Fibroblast of villous mesenchyme (primary cell): ENCODE data around the gene C2orf68. TPM values are rescaled to one million over a fixed set of nuclear protein-coding genes. Genes with fewer than 3 reads are reported as not detected.
A peak's percentile ranks its signal among the peaks of the same experiment; 100 is the strongest.

Experiments
- DNase-seq: peaks from one replicate; pipeline ENCODE4 v3.0.0-alpha.2; 2010; ENCODE audit warnings: low read depth
- H3K4me3 ChIP-seq: 2 replicates; pipeline ENCODE4 v1.5.1; 2011; ENCODE audit warnings: low read depth, mild to moderate bottlenecking, low read length
- total RNA-seq: library from RNA; depleted of rRNA; stranded (reverse); fragments of >200 nt; gene quantifications from 2 replicates; pipeline ENCODE4 v1.2.3, GENCODE V29; 2012
- TF ChIP-seq, protein P1 (sequence below): IDR thresholded peaks from 2 replicates; pipeline ENCODE4 v1.5.1; 2012; ENCODE audit warnings: low read depth, mild to moderate bottlenecking, low read length; ENCODE audit not compliant: insufficient read depth

The C2orf68 gene
- total RNA-seq, 1 donor: 26.8 TPM

DNA sequence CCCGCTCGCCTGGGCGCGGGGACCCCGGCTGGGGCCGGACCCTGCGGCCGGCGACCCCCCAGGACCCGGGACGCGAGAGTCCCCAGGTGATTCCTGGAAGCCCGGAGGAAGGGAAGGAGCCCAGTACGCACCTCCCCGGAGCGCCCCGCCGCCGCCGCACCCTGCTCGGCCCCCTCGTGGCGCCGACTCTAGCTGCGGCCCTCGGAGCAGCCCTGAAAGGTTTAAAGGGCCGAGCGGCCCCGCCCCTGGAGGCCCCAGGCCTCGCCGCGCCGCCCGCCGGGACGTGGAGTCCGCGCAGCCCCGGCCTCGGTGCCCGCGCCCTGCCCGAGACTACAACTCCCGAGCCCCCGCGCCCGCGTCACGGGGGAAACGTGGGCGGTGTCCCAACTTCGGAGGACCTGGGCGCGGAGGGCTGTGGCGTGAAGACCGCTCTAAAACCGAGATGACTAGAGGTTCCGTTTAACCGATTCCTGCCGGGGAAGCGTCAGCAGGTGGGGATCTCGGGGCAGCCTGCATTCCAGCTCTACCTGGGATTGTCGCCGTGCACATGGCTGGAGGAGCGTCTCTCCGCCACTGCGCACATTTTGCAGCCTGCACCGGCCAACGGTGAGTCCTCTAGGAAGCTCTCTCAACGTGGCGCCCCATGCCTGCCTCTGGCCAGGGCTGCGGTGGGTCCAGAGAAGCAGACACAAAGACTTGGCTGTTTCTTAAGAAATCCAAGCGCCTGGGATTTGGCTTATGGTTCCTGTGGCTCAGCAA is 9.2 kb downstream of the C2orf68 start, which contains the start of gene TMEM150A:
TMEM150A (minus strand) TSS at position 223 of the 759 bp plus-strand sequence. CDS start 750 bp downstream, outside the sequence.
- peak within 1 kb of the TSS; percentile 97 for H3K4me3 ChIP-seq
- TF ChIP-seq, protein P1, sequence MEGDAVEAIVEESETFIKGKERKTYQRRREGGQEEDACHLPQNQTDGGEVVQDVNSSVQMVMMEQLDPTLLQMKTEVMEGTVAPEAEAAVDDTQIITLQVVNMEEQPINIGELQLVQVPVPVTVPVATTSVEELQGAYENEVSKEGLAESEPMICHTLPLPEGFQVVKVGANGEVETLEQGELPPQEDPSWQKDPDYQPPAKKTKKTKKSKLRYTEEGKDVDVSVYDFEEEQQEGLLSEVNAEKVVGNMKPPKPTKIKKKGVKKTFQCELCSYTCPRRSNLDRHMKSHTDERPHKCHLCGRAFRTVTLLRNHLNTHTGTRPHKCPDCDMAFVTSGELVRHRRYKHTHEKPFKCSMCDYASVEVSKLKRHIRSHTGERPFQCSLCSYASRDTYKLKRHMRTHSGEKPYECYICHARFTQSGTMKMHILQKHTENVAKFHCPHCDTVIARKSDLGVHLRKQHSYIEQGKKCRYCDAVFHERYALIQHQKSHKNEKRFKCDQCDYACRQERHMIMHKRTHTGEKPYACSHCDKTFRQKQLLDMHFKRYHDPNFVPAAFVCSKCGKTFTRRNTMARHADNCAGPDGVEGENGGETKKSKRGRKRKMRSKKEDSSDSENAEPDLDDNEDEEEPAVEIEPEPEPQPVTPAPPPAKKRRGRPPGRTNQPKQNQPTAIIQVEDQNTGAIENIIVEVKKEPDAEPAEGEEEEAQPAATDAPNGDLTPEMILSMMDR: peak; percentile 31
- DNase-seq: peak; percentile 91

DNA sequence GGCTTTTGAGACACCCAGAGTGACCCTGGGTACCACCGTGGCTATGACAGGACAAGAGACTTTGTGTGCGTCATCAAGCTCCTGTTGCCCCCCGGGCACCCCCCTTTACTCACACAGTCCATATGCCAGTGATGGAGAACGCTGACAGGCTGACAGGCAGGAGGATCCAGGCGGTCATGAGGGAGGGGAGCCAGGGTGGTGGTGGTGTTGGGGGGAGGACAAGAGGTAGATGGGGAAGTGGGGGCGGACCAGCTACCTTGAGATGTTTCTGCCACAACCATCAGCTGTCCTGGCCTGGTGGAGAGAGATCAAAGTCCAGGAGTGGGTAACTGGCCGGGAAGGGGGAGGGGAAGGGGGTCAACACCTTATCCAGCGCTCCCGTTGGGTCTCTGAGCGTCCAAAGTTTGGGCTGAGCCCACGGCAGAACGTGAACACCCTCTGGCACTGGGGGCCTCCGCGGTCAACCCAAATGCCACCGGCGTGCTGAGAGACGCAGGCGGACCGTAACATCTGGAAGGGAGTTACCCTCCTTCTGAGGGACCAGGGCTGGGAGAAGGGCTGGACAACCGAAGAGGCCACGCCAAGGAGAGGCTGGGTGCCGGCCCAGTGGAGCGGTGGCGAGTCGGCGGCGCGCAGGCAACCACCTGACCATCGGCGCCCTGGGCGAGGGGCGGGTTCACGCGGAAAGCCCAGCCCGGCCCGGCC is 9.9 kb downstream of the C2orf68 start:
- peak; percentile 64 for DNase-seq
- peak overlapping the region; percentile 97 for H3K4me3 ChIP-seq
- TF ChIP-seq, protein P1: no peak

DNA sequence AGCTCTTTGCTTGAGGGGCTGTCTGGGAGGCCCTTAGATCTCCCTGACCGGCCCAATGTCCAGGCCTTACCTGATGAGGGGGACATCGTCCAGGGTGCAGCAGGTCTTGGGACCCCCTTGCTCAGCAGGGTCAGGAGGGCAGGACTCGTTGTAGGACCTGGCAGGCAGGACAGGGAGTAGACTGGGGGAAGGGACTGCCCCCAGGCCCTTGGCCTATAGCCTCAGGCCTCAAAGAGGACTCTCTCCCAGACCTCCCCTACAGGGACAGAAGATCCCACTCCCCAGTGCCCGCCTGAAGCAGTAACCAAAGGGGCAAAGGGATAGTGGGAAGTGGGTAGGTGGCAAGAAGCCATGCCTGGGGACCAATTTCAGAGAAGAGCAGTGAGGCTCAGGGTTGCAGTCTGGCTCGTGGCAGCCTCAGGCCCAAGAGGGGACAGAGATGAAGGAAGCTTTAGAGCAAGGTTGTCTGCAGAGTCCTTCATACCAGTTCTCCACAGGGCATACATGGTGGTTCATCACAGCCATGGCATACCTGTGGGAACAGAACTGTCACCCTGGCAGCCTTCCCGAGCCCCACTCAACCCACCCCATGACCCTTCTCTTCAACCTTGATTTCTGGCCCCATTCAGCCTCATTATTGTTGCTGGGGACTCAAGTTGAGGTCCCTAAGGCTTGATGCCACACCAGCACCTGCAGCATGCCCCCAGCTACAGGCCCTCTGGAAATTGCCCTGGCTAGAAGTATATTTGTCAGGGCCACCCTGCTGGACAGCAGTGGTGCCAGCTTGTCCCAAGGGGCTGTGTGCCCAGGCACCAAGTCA is 10.7 kb downstream of the C2orf68 start:
- no peak for DNase-seq
- peak overlapping the region; percentile 97 for H3K4me3 ChIP-seq
- TF ChIP-seq, protein P1: no peak

DNA sequence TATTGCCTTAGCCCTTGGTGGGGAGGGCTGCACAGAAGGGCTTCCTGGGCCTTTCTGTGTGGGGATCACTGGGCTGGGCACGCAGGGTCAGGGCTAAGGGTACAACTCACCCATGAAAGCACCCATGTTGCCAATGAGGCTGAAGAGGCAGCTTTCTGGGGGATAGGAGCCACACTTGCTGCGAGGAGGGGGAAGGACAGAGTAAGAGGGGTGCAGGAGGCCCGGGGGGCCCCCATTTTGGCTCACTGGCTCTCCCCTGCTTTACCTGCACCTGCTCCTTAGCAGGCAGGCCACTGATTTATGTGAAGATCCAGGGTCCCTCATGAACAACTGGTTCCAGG is 11.7 kb downstream of the C2orf68 start:
- no peak for DNase-seq
- TF ChIP-seq, protein P1: no peak

DNA sequence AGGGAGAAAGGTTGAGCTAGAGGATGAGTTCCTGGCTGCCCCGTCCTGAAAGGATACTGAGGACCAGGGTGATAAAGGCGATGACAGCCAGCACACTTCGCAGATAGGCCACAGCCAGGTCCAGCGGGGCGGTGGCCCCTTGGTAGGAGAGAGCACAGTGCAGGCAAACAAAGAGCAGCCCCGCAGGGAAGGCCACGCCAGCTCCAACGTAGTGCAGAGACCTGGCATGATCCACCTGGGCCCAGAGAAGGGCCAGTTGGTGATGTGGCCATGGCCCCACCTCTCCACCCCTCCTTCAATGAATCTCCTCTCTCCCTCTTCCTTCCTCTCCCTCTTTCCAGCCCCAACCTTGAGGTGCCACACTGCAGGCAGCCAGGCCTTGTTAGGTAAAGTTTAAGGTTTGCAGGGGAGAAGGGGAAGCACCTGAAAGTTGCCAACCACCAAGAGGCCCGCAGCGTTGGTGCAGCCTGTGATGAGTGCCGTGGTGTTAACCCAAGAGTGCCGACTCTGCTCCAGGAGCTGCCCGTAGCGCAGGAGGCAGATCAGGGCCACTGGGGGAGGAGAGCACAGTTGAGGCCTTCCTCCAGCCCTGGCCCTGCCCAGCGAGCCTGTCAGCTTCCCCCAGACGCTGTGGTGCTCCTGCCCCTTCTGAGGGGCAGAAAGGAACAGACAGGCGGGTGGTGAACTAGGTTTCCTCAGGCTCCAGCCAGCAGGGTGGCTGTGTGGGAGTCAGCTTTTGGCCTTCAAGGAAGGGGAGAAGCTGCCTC is 12.2 kb downstream of the C2orf68 start:
- TF ChIP-seq, protein P1: no peak
- H3K4me3 ChIP-seq: no peak overlapping the region
- no peak for DNase-seq

More for the DNA sequence above, 11.7 kb downstream of the C2orf68 start:
- no peak overlapping the region for H3K4me3 ChIP-seq
